Neural cell (in vitro differentiated cells): ENCODE results near the gene COL5A1. TPM values are rescaled to one million over a fixed set of nuclear protein-coding genes. Genes with fewer than 3 reads are reported as not detected.

ENCODE experiments used
- H2AFZ ChIP-seq: fragments of 200-600, 300-800 bp; sonication (generic), shearing (Covaris generic); 2 replicates; pipeline ENCODE4 v1.6.0; 2014; ENCODE audit warnings: low read depth, mild to moderate bottlenecking, antibody characterized with exemption, low read length, moderate library complexity
- H3F3A ChIP-seq: fragments of 200-600 bp; shearing (Covaris generic); 2 replicates; pipeline ENCODE4 v1.6.1; 2016; ENCODE audit warnings: mild to moderate bottlenecking, moderate library complexity, mixed read lengths, antibody characterized with exemption, low read length; ENCODE audit not compliant: insufficient read depth, poor library complexity, severe bottlenecking
- H3K27ac ChIP-seq: fragments of 200-600, 300-800 bp; sonication (generic), shearing (Covaris generic); 2 replicates; pipeline ENCODE4 v1.5.1; 2014; ENCODE audit warnings: mild to moderate bottlenecking, low read length, moderate library complexity
- H3K27me3 ChIP-seq: fragments of 300-800, 200-600 bp; sonication (generic), shearing (Covaris generic); 2 replicates; pipeline ENCODE4 v1.6.0; 2014; ENCODE audit warnings: mild to moderate bottlenecking, low read depth, low read length, moderate library complexity; ENCODE audit not compliant: insufficient read depth
- H3K36me3 ChIP-seq: fragments of 300-800, 200-600 bp; sonication (generic), shearing (Covaris generic); 2 replicates; pipeline ENCODE4 v1.5.1; 2014; ENCODE audit warnings: mild to moderate bottlenecking, antibody characterized with exemption, low read length, moderate library complexity; ENCODE audit not compliant: insufficient read depth
- H3K4me2 ChIP-seq: fragments of 300-800, 200-600 bp; sonication (generic), shearing (Covaris generic); 2 replicates; pipeline ENCODE4 v1.6.0; 2014; ENCODE audit warnings: mild to moderate bottlenecking, low read length
- H3K4me3 ChIP-seq: fragments of 300-800, 200-600 bp; sonication (generic), shearing (Covaris generic); 2 replicates; pipeline ENCODE4 v1.5.1; 2014; ENCODE audit warnings: mild to moderate bottlenecking, low read length, moderate library complexity
- H3K79me2 ChIP-seq: fragments of 200-600 bp; shearing (Covaris generic); replicated peaks from 2 replicates; pipeline ENCODE4 v1.6.0; 2014; ENCODE audit warnings: mild to moderate bottlenecking, low read length, moderate library complexity; ENCODE audit not compliant: insufficient read depth
- H3K9ac ChIP-seq: fragments of 300-800, 200-600 bp; sonication (generic), shearing (Covaris generic); 2 replicates; pipeline ENCODE4 v1.6.1; 2016; ENCODE audit warnings: mild to moderate bottlenecking, low read length, mixed read lengths
- H3K9me2 ChIP-seq: fragments of 200-600 bp; shearing (Covaris generic); 2 replicates; pipeline ENCODE4 v1.6.1; 2016; ENCODE audit warnings: mild to moderate bottlenecking, low read length, mixed read lengths; ENCODE audit not compliant: insufficient read depth
- H3K9me3 ChIP-seq: fragments of 200-600, 300-800 bp; sonication (generic), shearing (Covaris generic); 2 replicates; pipeline ENCODE4 v1.6.1; 2016; ENCODE audit warnings: mild to moderate bottlenecking, mixed run types, low read length, moderate library complexity, mixed read lengths
- H4K20me1 ChIP-seq: fragments of 200-600 bp; shearing (Covaris generic); 2 replicates; pipeline ENCODE4 v1.6.1; 2016; ENCODE audit warnings: mild to moderate bottlenecking, mixed run types; ENCODE audit not compliant: insufficient read depth
- CTCF ChIP-seq: fragments of 450-650 bp; IDR thresholded peaks from 2 replicates; pipeline ENCODE4 v1.5.1; 2014; ENCODE audit warnings: antibody characterized with exemption, mild to moderate bottlenecking, moderate library complexity; ENCODE audit not compliant: poor library complexity, severe bottlenecking
- EP300 ChIP-seq: fragments of 450-650 bp; conservative IDR thresholded peaks from 2 replicates; pipeline ENCODE4 v1.6.1; 2014; ENCODE audit warnings: antibody characterized with exemption, mild to moderate bottlenecking, moderate library complexity; ENCODE audit not compliant: poor library complexity, severe bottlenecking
- EZH2 ChIP-seq: fragments of 200-600, 300-800 bp; shearing (Covaris generic), sonication (generic); IDR thresholded peaks from 2 replicates; pipeline ENCODE4 v1.6.1; 2014; ENCODE audit warnings: antibody characterized with exemption, low read length, borderline replicate concordance, mild to moderate bottlenecking; ENCODE audit not compliant: insufficient read depth, poor library complexity, severe bottlenecking
- MXI1 ChIP-seq: fragments of 450-650 bp; conservative IDR thresholded peaks from 2 replicates; pipeline ENCODE4 v1.6.1; 2014; ENCODE audit warnings: antibody characterized with exemption, mild to moderate bottlenecking; ENCODE audit not compliant: poor library complexity, severe bottlenecking
- POLR2AphosphoS5 ChIP-seq: IDR thresholded peaks from 2 replicates; pipeline ENCODE4 v1.6.1; 2012
- RAD21 ChIP-seq: fragments of 450-650 bp; conservative IDR thresholded peaks from 2 replicates; pipeline ENCODE4 v1.6.1; 2014; ENCODE audit warnings: antibody characterized with exemption, mild to moderate bottlenecking, moderate library complexity
- REST ChIP-seq: IDR thresholded peaks from 2 replicates; pipeline ENCODE4 v1.6.1; 2012; ENCODE audit warnings: borderline replicate concordance
- SMC3 ChIP-seq: fragments of 450-650 bp; conservative IDR thresholded peaks from 2 replicates; pipeline ENCODE4 v1.6.1; 2014; ENCODE audit warnings: antibody characterized with exemption, mild to moderate bottlenecking, moderate library complexity; ENCODE audit not compliant: poor library complexity
- TAF1 ChIP-seq: IDR thresholded peaks from 2 replicates; pipeline ENCODE4 v1.6.1; 2012; ENCODE audit warnings: low read depth
- polyA plus RNA-seq: library from polyadenylated mRNA; depleted of rRNA; stranded (reverse); fragments of >200 nt; gene quantifications from 2 replicates; pipeline ENCODE4 v1.2.3, GENCODE V29; 2014

Gene COL5A1
- polyA plus RNA-seq, 1 donor from 2014 or later, result not detected

- H3K79me2 ChIP-seq, result no peaks in the 10 kb centered on the region
- no peak overlapping the region for H3K4me2 ChIP-seq
- H4K20me1 ChIP-seq, result no peaks in the 10 kb centered on the region
- H3K36me3 ChIP-seq, result no peaks in the 10 kb centered on the region
- H3K9me3 ChIP-seq, result no peaks in the 10 kb centered on the region
- H3K9me2 ChIP-seq, result no peaks in the 10 kb centered on the region
- no peak overlapping the region for H2AFZ ChIP-seq
- TF ChIP-seq POLR2AphosphoS5 (no peak), MXI1 (no peak), EP300 (no peak), SMC3 (no peak), REST (no peak), TAF1 (no peak), EZH2 (no peak), RAD21 (no peak)
- H3F3A ChIP-seq, result no peaks in the 10 kb centered on the region
- H3K27ac ChIP-seq, result no peak overlapping the region
- no peak overlapping the region for H3K4me3 ChIP-seq
- no peaks in the 10 kb centered on the region for H3K27me3 ChIP-seq
- H3K9ac ChIP-seq, result no peak overlapping the region
Observed at GRCh38 chr9:134836406-134836970, 194.9 kb downstream of the COL5A1 start.

GRCh38 chr9:134837529-134837928 lies 195.9 kb downstream of the COL5A1 start:
- TF ChIP-seq TAF1 (no peak), SMC3 (no peak), MXI1 (no peak), REST (no peak), RAD21 (no peak), POLR2AphosphoS5 (no peak), EP300 (no peak), EZH2 (no peak), CTCF (no peak)
- no peaks in the 10 kb centered on the region for H4K20me1 ChIP-seq
- no peaks in the 10 kb centered on the region for H3K36me3 ChIP-seq
- H3K4me2 ChIP-seq, result no peak overlapping the region
- H3K9me3 ChIP-seq, result no peaks in the 10 kb centered on the region
- no peaks in the 10 kb centered on the region for H3F3A ChIP-seq
- H3K27me3 ChIP-seq, result no peaks in the 10 kb centered on the region
- H3K4me3 ChIP-seq, result no peak overlapping the region
- no peaks in the 10 kb centered on the region for H3K9me2 ChIP-seq
- no peak overlapping the region for H3K27ac ChIP-seq
- H3K9ac ChIP-seq, result no peak overlapping the region
- H3K79me2 ChIP-seq, result no peaks in the 10 kb centered on the region
- no peak overlapping the region for H2AFZ ChIP-seq
